VCaP (cell line): ENCODE data around the gene SDK1.

ENCODE experiments used
- H3K27ac ChIP-seq: fragments of 450-650 bp; 2 replicates; pipeline ENCODE4 v1.5.1; 2017
- CTCF ChIP-seq: fragments of 450-650 bp; conservative IDR thresholded peaks from 2 replicates; pipeline ENCODE4 v1.5.1; 2017; ENCODE audit warnings: mild to moderate bottlenecking, moderate library complexity

The SDK1 gene

GRCh38 chr7:3436112-3436511 is 135.1 kb downstream of the SDK1 start:
- no peak overlapping the region for H3K27ac ChIP-seq
- no peak for TF ChIP-seq CTCF

GRCh38 chr7:3436746-3437145 is 135.7 kb downstream of the SDK1 start:
- H3K27ac ChIP-seq = no peak overlapping the region
- TF ChIP-seq CTCF = no peak

- H3K27ac ChIP-seq = no peak overlapping the region
- TF ChIP-seq CTCF = no peak
These were observed 136.4 kb downstream of the SDK1 start for GRCh38 chr7:3437467-3437866.

GRCh38 chr7:3438352-3438751 is 137.3 kb downstream of the SDK1 start:
- H3K27ac ChIP-seq = no peak overlapping the region
- TF ChIP-seq CTCF = no peak

GRCh38 chr7:3439333-3440030 is 138.4 kb downstream of the SDK1 start:
- H3K27ac ChIP-seq = no peak overlapping the region
- no peak for TF ChIP-seq CTCF

GRCh38 chr7:3440509-3440908 is 139.5 kb downstream of the SDK1 start:
- no peak for TF ChIP-seq CTCF
- no peak overlapping the region for H3K27ac ChIP-seq

- H3K27ac ChIP-seq = no peak overlapping the region
- no peak for TF ChIP-seq CTCF
These were observed 142.7 kb downstream of the SDK1 start for GRCh38 chr7:3443716-3444115.
